OCI-LY3 (cell line): ENCODE data around the gene LGI2.

Source experiments
- EZH2phosphoT487 ChIP-seq: fragments of 200-600 bp; shearing (Covaris generic); IDR thresholded peaks from 2 replicates; pipeline ENCODE4 v1.6.1; 2018; ENCODE audit warnings: antibody characterized with exemption, mixed run types, low read depth
- TF ChIP-seq, protein P1 (sequence below): fragments of 200-600, 300-600 bp; sonication (generic); IDR thresholded peaks from 2 replicates; pipeline ENCODE4 v1.5.1; 2014; ENCODE audit warnings: antibody characterized with exemption, low read length, low read depth

- TF ChIP-seq, protein P1, sequence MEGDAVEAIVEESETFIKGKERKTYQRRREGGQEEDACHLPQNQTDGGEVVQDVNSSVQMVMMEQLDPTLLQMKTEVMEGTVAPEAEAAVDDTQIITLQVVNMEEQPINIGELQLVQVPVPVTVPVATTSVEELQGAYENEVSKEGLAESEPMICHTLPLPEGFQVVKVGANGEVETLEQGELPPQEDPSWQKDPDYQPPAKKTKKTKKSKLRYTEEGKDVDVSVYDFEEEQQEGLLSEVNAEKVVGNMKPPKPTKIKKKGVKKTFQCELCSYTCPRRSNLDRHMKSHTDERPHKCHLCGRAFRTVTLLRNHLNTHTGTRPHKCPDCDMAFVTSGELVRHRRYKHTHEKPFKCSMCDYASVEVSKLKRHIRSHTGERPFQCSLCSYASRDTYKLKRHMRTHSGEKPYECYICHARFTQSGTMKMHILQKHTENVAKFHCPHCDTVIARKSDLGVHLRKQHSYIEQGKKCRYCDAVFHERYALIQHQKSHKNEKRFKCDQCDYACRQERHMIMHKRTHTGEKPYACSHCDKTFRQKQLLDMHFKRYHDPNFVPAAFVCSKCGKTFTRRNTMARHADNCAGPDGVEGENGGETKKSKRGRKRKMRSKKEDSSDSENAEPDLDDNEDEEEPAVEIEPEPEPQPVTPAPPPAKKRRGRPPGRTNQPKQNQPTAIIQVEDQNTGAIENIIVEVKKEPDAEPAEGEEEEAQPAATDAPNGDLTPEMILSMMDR: no peak
- no peak for TF ChIP-seq EZH2phosphoT487
Observed at GRCh38 chr4:25011135-25011866, 19.4 kb downstream of the LGI2 start.
